Measurements from ENCODE around the gene CREG2.
A peak's percentile ranks its signal among the peaks of the same experiment; 100 is the strongest.

Gene CREG2

GRCh38 chr2:101420623-101421022 is 33.3 kb upstream of the CREG2 start:
- TF ChIP-seq CTCF (IDR thresholded peaks at IDR 0.05; ENCODE audit: control extremely low read depth, extremely low read depth, low read depth, missing control alignments): no peak
- ChIA-PET CTCF (no interaction called here), POLR2A (no interaction called here)
- no peak for DNase-seq (ENCODE audit: extremely low spot score)

DNA sequence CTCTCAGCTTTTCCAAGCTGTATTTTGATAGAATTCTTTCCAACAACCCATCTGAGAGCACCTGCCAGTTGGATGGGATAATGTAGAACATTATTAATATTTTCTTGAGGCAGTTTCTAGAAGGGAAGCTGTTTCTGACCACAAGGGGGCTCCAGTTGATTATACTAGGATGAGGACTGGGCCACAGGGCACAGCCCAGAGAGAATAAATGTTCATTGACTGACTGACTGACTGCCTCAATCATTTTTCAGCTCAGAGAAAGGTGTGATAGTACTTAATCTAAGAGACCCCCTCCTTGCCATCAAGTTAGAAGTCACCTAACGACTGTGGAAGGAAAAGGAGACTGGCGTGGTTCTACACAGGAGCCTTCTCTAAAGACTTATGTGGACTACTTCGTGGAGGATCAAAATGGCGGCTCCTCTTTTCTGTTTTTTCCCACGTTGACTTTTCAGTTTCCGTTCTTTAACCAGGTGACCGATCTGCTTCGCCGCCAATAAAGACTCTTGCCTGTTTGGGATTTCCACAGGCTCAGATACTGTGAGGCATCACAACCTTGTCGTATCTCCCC is 31.9 kb upstream of the CREG2 start:
- DNase-seq (ENCODE audit: extremely low spot score): peak; percentile 58
- TF ChIP-seq CTCF (IDR thresholded peaks at IDR 0.05; ENCODE audit: control extremely low read depth, extremely low read depth, low read depth, missing control alignments): peak; percentile 37
- POLR2A ChIA-PET: no interaction called here
- CTCF ChIA-PET: interaction anchor here (0.6 to 2.4 kb wide), 29 partner anchors 8 to 1027 kb away, joined by 3 to 13 read pairs (median 4); no protein-coding TSS in a partner anchor

DNA sequence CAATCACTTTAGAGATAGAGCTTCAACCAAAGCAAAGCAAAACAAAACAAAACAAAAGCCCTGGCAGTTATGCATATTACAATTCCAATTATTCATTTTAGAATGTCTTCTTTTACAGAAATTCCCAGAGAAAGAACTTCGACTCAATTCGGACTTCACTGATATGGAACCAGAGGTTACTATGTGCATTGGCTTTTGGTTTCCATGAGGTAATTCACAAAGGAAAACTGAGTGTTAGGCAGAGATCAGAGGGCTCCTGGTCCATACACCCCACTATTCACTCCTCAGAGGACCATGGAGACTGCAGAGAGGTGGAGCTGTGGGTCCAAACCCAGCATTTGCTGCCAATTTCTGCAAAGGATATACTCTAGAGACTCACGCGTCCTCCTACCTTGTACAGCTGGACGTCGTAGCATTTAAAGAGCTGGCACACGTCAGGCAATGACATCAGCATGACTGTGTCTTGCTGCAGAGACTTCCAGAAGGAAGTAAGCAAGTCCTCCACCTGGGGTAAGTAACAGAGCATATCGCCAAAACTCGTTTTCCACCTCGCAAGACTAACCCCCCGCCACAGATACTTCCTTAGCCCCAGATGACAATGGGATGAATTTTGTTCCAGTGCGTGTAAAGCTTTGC is 31.3 kb upstream of the CREG2 start:
- no peak for DNase-seq (ENCODE audit: extremely low spot score)
- POLR2A ChIA-PET: no interaction called here
- CTCF ChIA-PET: interaction anchor here (0.6 to 2.4 kb wide), 31 partner anchors 9 to 1027 kb away, joined by 3 to 13 read pairs (median 4); no protein-coding TSS in a partner anchor
- TF ChIP-seq CTCF (IDR thresholded peaks at IDR 0.05; ENCODE audit: control extremely low read depth, extremely low read depth, low read depth, missing control alignments): no peak

DNA sequence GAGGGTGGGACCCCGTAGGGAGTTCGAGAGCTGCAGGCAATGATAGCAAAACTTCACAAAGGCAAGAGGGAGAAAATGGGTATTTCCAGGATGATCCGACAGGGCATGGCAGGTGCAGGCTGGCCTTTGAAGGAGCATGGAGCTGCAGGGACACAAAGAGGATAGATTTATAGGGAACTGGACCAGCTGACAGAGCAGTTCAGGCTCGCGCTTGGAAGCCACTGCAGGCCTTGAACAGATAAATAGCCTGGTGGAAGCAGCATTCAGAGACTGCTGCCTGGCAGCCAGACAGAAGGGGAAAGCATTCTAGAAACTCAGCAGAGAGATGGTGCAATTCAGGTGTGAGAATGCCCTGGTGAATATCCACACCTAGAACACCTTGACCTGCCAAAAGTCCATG is 29.3 kb upstream of the CREG2 start:
- ChIA-PET POLR2A (no interaction called here), CTCF (interaction anchor here (1.1 to 1.5 kb wide), 5 partner anchors 9 to 415 kb away, joined by 3 to 4 read pairs (median 4); no protein-coding TSS in a partner anchor)
- DNase-seq (ENCODE audit: extremely low spot score): no peak
- TF ChIP-seq CTCF (IDR thresholded peaks at IDR 0.05; ENCODE audit: control extremely low read depth, extremely low read depth, low read depth, missing control alignments): no peak

GRCh38 chr2:101415884-101416283 is 28.6 kb upstream of the CREG2 start:
- ChIA-PET POLR2A (no interaction called here), CTCF (interaction anchor here (1.5 kb wide), 1 partner anchor 408 kb away, joined by 4 read pairs; no protein-coding TSS in a partner anchor)
- no peak for TF ChIP-seq CTCF (IDR thresholded peaks at IDR 0.05; ENCODE audit: control extremely low read depth, extremely low read depth, low read depth, missing control alignments)
- DNase-seq (ENCODE audit: extremely low spot score): no peak

- no peak for DNase-seq (ENCODE audit: extremely low spot score)
- POLR2A ChIA-PET: no interaction called here
- CTCF ChIA-PET: no interaction called here
- TF ChIP-seq CTCF (IDR thresholded peaks at IDR 0.05; ENCODE audit: control extremely low read depth, extremely low read depth, low read depth, missing control alignments): no peak
These were observed 27.9 kb upstream of the CREG2 start for GRCh38 chr2:101415220-101415619.

Data from GM10248 (cell line).